Stimulated activated CD4-positive, alpha-beta T cell treated with anti-CD3 and anti-CD28 coated beads, Interleukin-15, amount 100 ng/mL, for 48 hours (primary cell): ENCODE measurements around the gene C1QTNF6.

Experiments
- DNase-seq, 2 donors: peaks; one replicate each; pipeline ENCODE4 v3.0.0-alpha.2; 2020; ENCODE audit warnings: low read depth in 2 of 2

Gene C1QTNF6

DNA sequence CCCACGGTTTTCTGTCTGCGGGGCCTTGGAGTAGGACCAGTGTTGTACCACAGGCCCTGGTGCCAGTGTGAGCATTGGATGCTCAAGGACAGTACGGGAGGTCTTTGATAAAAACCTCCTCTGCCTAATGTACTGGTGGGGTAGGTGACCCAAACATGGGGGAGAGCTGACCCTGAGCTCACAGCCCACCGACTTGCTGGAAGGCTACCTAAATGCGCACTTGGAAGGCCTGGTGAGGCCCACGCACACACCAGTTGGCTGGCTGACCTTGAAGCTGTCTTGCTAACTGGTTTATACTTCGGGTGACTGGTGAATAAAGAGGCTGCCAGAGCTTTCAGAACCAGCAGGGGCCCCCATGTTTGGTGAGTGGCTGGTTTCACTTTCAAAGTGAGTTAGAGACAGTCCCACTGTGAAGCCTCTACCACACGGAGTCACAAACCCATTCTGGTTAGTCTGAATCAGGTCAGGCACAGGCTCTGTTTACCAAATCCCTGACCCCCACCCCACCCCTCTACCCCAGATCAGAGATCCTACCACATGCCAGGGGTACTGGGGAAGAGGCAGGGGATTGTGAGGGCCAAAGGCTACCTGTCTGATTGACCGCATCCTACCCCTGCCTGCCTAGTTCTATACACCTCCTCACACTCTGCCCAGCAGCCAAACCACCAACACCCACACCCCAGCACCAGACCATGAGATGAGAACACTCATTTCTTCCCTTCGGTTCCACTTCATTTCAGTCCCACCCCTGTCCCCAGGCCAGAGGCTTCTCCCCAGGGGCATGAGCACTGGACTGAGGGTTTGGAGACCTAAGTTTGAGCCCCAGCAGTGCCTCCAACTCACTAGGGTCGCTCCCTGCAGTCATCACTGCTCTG lies 25.6 kb downstream of the C1QTNF6 start:
- peak; percentile 76 for DNase-seq

- DNase-seq: no peak
Observed at GRCh38 chr22:37161443-37161842, 26.6 kb downstream of the C1QTNF6 start.

- no peak for DNase-seq
Observed at GRCh38 chr22:37160027-37160426, 28.0 kb downstream of the C1QTNF6 start.

- no peak for DNase-seq
Observed at GRCh38 chr22:37158963-37159290, 29.1 kb downstream of the C1QTNF6 start.

DNA sequence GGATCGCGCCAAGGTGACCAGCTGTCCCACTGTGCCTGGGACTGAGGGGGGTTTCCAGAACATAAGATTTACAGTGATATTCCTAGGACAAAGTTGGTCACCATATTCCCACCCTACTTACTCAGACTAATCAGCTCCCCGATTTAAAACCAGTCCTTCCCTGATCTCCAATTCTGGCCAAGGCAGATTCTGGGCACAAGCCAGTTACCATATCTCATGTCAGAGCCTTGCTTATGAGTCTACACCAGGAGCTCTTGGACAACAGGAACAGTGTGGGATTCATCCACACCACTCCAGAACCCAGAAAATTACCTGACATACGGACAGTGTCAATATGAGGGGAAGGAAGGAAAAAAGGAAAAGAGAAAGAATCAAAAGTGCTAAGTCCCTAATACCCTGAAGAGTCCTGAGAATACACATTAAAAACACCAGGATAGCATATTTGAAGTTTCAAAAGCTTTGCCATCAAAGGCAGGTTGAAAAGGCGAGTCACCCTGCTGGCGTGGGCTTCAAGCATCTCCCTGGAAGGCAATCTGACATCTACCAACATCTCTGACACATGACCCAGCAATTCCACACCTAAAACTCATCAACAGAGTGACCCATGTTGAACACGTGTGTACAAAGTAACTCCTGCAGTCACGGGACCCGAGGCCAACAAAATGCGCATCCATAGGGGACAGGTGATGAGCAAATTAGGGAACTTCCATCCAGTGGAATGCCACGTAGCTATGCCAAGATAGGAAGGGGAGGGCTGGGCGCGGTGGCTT lies 30.3 kb downstream of the C1QTNF6 start:
- DNase-seq: no peak

GRCh38 chr22:37156686-37157435 lies 31.2 kb downstream of the C1QTNF6 start:
- DNase-seq: no peak

DNA sequence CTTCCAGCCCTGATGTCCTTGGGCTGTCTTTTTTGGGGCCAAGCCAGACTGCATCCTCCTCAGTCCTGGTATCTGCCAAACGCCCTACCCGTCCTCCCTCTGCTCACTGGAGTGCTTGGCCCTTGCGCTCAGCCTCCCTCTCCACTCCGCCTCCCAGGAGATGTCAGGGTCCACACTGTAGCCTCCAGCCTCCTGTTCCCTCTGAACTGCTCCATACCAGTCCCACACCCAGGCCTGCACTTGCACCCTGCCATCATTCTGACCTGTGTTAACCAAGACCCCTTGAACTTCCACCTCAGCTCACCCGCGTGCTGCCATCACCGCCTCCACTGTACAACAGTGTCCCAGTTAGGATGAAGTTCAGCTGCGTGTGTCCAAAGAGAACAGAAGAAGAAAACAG lies 32.1 kb downstream of the C1QTNF6 start:
- no peak for DNase-seq

DNA sequence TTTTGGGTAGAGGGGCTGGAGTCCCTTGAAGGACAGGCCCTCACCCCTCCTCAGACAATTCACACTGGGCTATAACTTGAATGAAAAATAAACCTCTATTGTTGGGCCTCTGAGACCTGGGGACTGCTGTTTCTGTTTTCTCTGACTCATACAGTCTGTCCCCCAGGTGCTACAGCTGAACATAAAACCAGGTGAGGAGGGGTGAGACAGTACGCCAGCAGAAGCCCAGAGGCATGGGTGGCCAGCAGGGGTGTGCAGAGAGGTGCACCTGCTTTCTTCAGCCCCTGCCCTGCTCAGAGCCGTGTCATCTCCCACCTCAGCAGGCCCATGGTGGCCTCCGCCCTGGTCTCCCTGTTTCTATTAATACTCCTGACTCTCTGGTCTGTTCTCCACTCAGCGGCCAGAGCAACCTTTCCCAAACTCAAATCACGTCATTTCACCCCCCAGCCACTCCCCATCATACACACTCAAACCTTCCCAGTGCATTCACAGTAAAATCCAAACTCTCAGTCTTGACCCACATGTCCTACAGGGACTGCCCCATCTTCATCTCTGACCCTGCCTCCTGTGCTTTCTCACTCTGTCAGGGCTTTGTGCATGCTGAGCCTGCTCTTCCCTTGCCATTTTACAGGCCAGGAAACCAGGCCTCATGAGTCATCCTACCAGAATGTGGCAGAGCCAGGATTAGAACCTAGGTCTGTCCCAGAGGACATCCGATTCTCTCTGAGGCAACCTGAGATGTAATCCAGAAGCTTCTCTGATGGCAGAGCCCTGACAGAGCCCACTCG lies 32.9 kb downstream of the C1QTNF6 start:
- DNase-seq: no peak

- DNase-seq: no peak
Observed at GRCh38 chr22:37153901-37154300, 34.1 kb downstream of the C1QTNF6 start.

DNA sequence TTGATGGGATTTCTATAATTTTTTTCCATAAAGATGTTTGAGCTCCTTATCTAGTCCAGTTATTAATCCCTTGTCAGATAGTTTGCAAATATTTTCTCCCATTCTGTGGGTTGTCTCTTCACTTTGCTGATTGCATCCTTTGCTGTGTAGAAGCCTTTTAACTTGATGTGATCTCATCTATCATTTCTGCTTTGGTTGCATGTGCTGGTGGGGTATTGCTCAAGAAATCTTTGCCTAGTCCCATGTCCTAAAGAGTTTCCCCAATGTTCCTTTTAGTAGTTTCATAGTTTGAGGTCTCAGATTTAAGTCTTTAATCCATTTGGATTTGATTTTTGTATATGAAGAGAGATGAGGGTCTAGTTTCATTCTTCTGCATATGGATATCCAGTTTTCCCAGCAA lies 36.6 kb downstream of the C1QTNF6 start:
- no peak for DNase-seq

GRCh38 chr22:37150701-37151100 lies 37.3 kb downstream of the C1QTNF6 start:
- DNase-seq: no peak

GRCh38 chr22:37148742-37149665 lies 39.0 kb downstream of the C1QTNF6 start:
- no peak for DNase-seq

DNA sequence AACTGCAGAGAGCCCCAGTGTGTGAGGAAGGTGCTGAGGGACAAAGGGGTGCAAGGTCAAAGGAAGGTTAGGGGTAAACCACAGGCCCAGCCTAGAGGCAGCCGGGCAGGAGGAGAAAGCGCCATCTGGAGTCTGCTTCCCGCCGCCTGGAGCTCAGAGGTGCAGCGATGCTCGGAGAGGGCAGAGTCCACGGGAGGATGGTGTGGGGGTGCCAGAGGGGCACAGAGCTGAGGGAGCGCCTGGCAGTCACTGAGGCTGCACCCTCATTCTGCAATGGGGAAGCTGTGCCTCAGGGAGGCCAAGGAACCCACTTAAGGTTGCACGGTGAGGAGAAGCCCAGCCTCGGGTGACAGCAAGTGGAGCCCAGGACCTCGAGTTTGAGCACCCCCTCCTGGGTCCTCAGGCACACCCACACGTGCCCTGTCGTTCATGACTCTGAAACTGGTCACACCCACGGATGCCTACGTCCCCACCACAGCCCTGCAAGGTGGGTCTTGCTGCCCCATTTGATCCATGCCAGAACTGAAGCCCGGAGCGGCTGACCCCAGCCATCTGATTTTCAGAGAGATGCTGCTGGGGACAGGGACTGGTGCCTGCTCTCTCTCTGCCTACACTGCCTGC lies 39.9 kb downstream of the C1QTNF6 start:
- no peak for DNase-seq

DNA sequence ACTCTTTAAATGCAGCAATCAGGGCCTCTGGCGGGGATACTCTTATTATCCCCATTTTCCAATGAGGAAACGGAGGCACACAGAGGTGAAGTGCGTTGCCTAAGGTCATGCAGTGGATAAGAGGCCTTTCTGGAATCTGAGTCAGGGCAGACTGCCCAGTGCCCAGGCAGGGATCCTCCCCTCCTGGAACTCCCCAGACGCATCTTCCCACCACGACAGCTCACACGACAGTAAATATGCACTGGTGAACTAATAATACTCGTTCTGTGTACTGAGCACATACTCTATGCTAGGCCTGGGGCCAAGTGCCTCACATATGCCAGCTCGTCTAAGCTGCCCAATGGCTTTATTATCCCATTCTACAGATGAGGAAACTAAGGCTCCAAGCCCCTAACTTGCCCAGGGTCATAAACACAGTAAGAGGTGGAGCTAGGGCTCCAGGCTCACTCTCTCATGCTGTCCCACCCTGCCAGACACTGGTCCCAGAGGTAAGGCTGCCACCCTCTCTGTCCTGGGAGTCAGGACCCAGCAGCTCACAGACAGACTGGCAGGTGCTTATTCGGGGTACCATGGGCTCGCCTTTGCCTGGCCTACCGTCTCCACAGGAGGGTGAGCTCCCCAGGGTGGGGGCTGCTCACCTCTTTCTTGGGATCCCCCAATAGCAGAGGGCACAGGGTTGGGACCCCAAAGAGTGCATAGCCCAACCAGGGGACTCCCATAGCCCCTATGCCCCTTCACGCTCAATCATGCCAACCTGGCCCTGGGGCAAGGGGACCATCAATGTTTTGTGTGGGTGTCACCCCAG lies 40.7 kb downstream of the C1QTNF6 start:
- DNase-seq: no peak

DNA sequence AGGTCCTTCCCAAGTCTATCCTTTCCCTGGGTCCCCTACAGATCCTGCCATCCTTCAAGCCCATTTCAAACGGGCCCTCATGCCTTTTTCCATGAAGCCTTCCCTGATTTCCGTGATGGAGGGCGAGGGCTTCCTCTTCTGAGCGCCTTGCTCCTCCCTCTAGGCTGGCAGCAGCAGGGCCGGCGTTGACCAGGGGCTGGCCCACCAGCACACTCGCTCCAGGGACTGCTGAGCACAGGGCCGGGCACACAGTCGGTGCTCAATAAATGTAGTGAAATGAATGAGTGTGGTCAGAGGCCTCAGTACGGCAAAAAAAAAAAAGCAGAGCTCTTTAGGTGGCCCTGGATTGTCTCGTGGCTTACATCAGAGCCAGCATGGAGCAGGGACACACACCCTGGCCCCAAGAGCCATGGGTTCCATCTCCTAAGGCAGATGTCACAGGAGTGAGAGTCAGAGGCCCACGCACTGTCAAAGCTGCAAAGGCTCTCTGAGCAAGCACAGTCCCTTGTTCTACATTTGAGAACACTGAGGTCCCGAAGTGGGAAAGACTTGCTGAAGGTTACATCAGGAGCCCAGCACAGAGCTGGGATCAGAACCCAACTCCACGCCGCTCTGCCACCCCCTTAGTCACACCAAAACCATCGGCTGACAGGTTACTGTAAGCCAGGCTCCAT lies 41.4 kb downstream of the C1QTNF6 start:
- DNase-seq: no peak

- DNase-seq: no peak
Observed at GRCh38 chr22:37146051-37146385, 42.0 kb downstream of the C1QTNF6 start.

DNA sequence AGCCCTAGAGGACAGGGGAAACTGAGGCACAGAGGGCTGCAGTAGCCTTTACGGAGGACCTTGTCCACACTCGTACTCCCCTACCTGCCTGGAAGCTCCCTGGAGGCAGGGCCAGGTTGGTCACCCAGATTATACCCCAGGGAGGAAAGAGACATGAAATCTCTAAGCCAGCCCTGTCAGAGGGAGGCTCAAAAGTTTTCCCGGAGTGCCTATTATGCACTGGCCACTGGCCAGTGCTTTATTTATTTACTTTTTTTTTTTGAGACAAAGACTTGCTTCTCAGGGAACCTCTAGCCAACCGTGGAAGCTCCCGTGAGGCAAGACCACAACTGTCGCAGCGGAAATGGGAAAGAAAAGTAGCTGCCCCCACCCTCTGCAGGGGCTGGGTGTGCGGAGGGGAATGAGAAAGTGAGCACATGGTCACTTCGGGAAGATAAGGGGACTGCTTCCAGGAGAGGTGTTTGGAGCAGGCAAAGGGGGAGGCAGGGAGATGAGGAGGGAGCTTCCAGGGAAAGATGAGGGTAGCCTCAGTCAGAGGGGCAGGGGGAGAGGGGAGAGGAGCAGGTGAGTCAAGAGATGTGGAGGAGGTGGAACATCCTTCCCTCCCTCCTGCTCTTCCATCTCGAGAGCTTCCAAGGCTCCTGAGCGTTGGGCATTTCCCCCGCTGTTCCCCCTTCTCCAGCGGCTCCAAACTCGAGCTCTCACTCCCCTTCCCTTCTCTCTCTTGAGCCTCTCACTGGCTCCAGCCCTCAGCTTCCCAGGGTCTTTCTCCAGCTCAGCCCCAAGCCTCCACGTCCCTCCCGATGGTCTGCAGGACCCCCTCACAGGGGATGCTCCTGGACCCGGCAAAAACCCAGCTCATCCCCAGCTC lies 42.6 kb downstream of the C1QTNF6 start:
- DNase-seq: no peak

- no peak for DNase-seq
Observed at GRCh38 chr22:37144180-37144554, 43.9 kb downstream of the C1QTNF6 start.
